ENCODE data around the gene SIX2.

Gene SIX2

GRCh38 chr2:44959855-44960254 lies 49.4 kb downstream of the SIX2 start:
- Histone ChIP-seq H3K9ac (ENCODE audit: low read depth, low read length, poor library complexity, severe bottlenecking) (no peak overlapping the region), H3K4me3 (ENCODE audit: low read length, poor library complexity, severe bottlenecking) (no peak overlapping the region), H3K9me2 (replicated peaks; ENCODE audit: low read depth, low read length) (no peaks in the 10 kb centered on the region), H3K36me3 (ENCODE audit: insufficient read depth, low read length) (no peaks in the 10 kb centered on the region), H3K4me2 (ENCODE audit: low read depth, low read length, poor library complexity, severe bottlenecking) (no peak overlapping the region), H3F3A (ENCODE audit: low read depth) (no peaks in the 10 kb centered on the region), H2AFZ (ENCODE audit: low read length) (no peak overlapping the region), H3K4me1 (ENCODE audit: insufficient read depth, low read length, poor library complexity, severe bottlenecking) (no peaks in the 10 kb centered on the region), H3K9me3 (ENCODE audit: insufficient read depth, low read depth, low read length) (no peaks in the 10 kb centered on the region), H3K27me3 (ENCODE audit: insufficient read depth, low read length, poor library complexity, severe bottlenecking) (no peaks in the 10 kb centered on the region), H3K79me2 (ENCODE audit: insufficient read depth, low read length) (no peaks in the 10 kb centered on the region), H4K20me1 (ENCODE audit: insufficient read depth, low read length, poor library complexity, severe bottlenecking) (no peaks in the 10 kb centered on the region)
- no peak for TF ChIP-seq EZH2phosphoT487 (IDR thresholded peaks at IDR 0.05; ENCODE audit: borderline replicate concordance)
- no peak for TF ChIP-seq CTCF (conservative IDR thresholded peaks at IDR 0.05; ENCODE audit: low read length)

- Histone ChIP-seq H3K36me3 (ENCODE audit: insufficient read depth, low read length) (no peaks in the 10 kb centered on the region), H3F3A (ENCODE audit: low read depth) (no peaks in the 10 kb centered on the region), H3K27me3 (ENCODE audit: insufficient read depth, low read length, poor library complexity, severe bottlenecking) (no peaks in the 10 kb centered on the region), H3K9me2 (replicated peaks; ENCODE audit: low read depth, low read length) (no peaks in the 10 kb centered on the region), H3K4me2 (ENCODE audit: low read depth, low read length, poor library complexity, severe bottlenecking) (no peak overlapping the region), H3K9ac (ENCODE audit: low read depth, low read length, poor library complexity, severe bottlenecking) (no peak overlapping the region), H3K4me3 (ENCODE audit: low read length, poor library complexity, severe bottlenecking) (no peak overlapping the region), H3K4me1 (ENCODE audit: insufficient read depth, low read length, poor library complexity, severe bottlenecking) (no peaks in the 10 kb centered on the region), H3K9me3 (ENCODE audit: insufficient read depth, low read depth, low read length) (no peaks in the 10 kb centered on the region), H2AFZ (ENCODE audit: low read length) (no peak overlapping the region), H4K20me1 (ENCODE audit: insufficient read depth, low read length, poor library complexity, severe bottlenecking) (no peaks in the 10 kb centered on the region), H3K79me2 (ENCODE audit: insufficient read depth, low read length) (no peaks in the 10 kb centered on the region)
- TF ChIP-seq CTCF (conservative IDR thresholded peaks at IDR 0.05; ENCODE audit: low read length) (no peak), EZH2phosphoT487 (IDR thresholded peaks at IDR 0.05; ENCODE audit: borderline replicate concordance) (no peak)
These were observed 51.5 kb downstream of the SIX2 start for GRCh38 chr2:44957656-44958327.

GRCh38 chr2:44956843-44957242 lies 52.4 kb downstream of the SIX2 start:
- TF ChIP-seq CTCF (conservative IDR thresholded peaks at IDR 0.05; ENCODE audit: low read length) (no peak), EZH2phosphoT487 (IDR thresholded peaks at IDR 0.05; ENCODE audit: borderline replicate concordance) (no peak)
- Histone ChIP-seq H3F3A (ENCODE audit: low read depth) (no peaks in the 10 kb centered on the region), H3K4me3 (ENCODE audit: low read length, poor library complexity, severe bottlenecking) (no peak overlapping the region), H3K4me1 (ENCODE audit: insufficient read depth, low read length, poor library complexity, severe bottlenecking) (no peaks in the 10 kb centered on the region), H3K27me3 (ENCODE audit: insufficient read depth, low read length, poor library complexity, severe bottlenecking) (no peaks in the 10 kb centered on the region), H3K4me2 (ENCODE audit: low read depth, low read length, poor library complexity, severe bottlenecking) (no peak overlapping the region), H4K20me1 (ENCODE audit: insufficient read depth, low read length, poor library complexity, severe bottlenecking) (no peaks in the 10 kb centered on the region), H2AFZ (ENCODE audit: low read length) (no peak overlapping the region), H3K9me2 (replicated peaks; ENCODE audit: low read depth, low read length) (no peaks in the 10 kb centered on the region), H3K9me3 (ENCODE audit: insufficient read depth, low read depth, low read length) (no peaks in the 10 kb centered on the region), H3K9ac (ENCODE audit: low read depth, low read length, poor library complexity, severe bottlenecking) (no peak overlapping the region), H3K36me3 (ENCODE audit: insufficient read depth, low read length) (no peaks in the 10 kb centered on the region), H3K79me2 (ENCODE audit: insufficient read depth, low read length) (no peaks in the 10 kb centered on the region)
